HG02678 (cell line): ENCODE measurements around the gene PYCR2.

Source experiments
- ATAC-seq: cut with Tn5 transposase; IDR thresholded peaks from one replicate; pipeline ENCODE4 v1.9.1; 2021; ENCODE audit warnings: mild to moderate bottlenecking, moderate library complexity; ENCODE audit not compliant: unreplicated experiment

The PYCR2 gene

GRCh38 chr1:225879521-225880221 lies 44.4 kb downstream of the PYCR2 start:
- peak; percentile 26 for ATAC-seq

GRCh38 chr1:225878282-225878681 lies 45.8 kb downstream of the PYCR2 start:
- no peak for ATAC-seq

GRCh38 chr1:225877580-225877979 lies 46.5 kb downstream of the PYCR2 start:
- no peak for ATAC-seq

GRCh38 chr1:225876900-225877510 lies 47.0 kb downstream of the PYCR2 start:
- ATAC-seq: no peak

GRCh38 chr1:225875044-225875815 lies 48.8 kb downstream of the PYCR2 start:
- ATAC-seq: no peak

GRCh38 chr1:225874431-225874830 lies 49.6 kb downstream of the PYCR2 start:
- no peak for ATAC-seq

- no peak for ATAC-seq
These were observed 50.7 kb downstream of the PYCR2 start for GRCh38 chr1:225873281-225873850.

- ATAC-seq: no peak
These were observed 52.0 kb downstream of the PYCR2 start for GRCh38 chr1:225872075-225872430.

- ATAC-seq: no peak
These were observed 52.5 kb downstream of the PYCR2 start for GRCh38 chr1:225871359-225872074.

GRCh38 chr1:225870911-225871310 lies 53.1 kb downstream of the PYCR2 start:
- ATAC-seq: no peak
